HepG2 (cell line): ENCODE results near the gene ZNF48. TPM values are rescaled to one million over a fixed set of nuclear protein-coding genes. Genes with fewer than 3 reads are reported as not detected.

Source experiments
- ARNT2 ChIP-seq: sonication (generic); formaldehyde crosslinking; IDR thresholded peaks from 2 replicates; pipeline ENCODE4 v1.8.0; 2022; ENCODE audit warnings: mild to moderate bottlenecking, low read depth, missing genetic modification reagents, moderate library complexity
- CREBL2 ChIP-seq: sonication (generic); formaldehyde crosslinking; IDR thresholded peaks from 2 replicates; pipeline ENCODE4 v1.8.1; 2023; ENCODE audit warnings: missing genetic modification reagents, mild to moderate bottlenecking, borderline replicate concordance
- EED ChIP-seq: sonication (generic); formaldehyde crosslinking; IDR thresholded peaks from 2 replicates; pipeline ENCODE4 v1.5.0; 2020; ENCODE audit warnings: mild to moderate bottlenecking, missing genetic modification reagents
- HNF1A ChIP-seq, 2 experiments: sonication (generic) in 1 of 2; formaldehyde crosslinking in 1 of 2; IDR thresholded peaks; 2 replicates each; pipeline versions ENCODE4 v1.4.0 to v1.6.1; 2016 to 2020; ENCODE audit warnings: borderline replicate concordance in 1 of 2, low read depth in 1 of 2, mild to moderate bottlenecking in 1 of 2, missing genetic modification reagents in 1 of 2
- IRF9 ChIP-seq: sonication (generic); formaldehyde crosslinking; IDR thresholded peaks from 2 replicates; pipeline ENCODE4 v1.8.0; 2022; ENCODE audit warnings: missing genetic modification reagents, mild to moderate bottlenecking, borderline replicate concordance
- MED1 ChIP-seq: sonication (generic); formaldehyde crosslinking; IDR thresholded peaks from 2 replicates; pipeline ENCODE4 v1.4.0; 2020; ENCODE audit warnings: missing genetic modification reagents
- RNF2 ChIP-seq: fragments of 450-650 bp; conservative IDR thresholded peaks from 2 replicates; pipeline ENCODE4 v1.6.1; 2016; ENCODE audit warnings: low read depth
- SALL2 ChIP-seq: sonication (generic); formaldehyde crosslinking; IDR thresholded peaks from 2 replicates; pipeline ENCODE4 v1.8.1; 2023; ENCODE audit warnings: mild to moderate bottlenecking, missing genetic modification reagents, inconsistent platforms
- ZNF224 ChIP-seq: sonication (generic); formaldehyde crosslinking; IDR thresholded peaks from 2 replicates; pipeline ENCODE4 v1.5.0; 2020; ENCODE audit warnings: mild to moderate bottlenecking, missing genetic modification reagents
- ZNF276 ChIP-seq: sonication (generic); formaldehyde crosslinking; IDR thresholded peaks from 2 replicates; pipeline ENCODE4 v1.4.0; 2020; ENCODE audit warnings: mild to moderate bottlenecking, low read depth, missing genetic modification reagents
- ZNF350 ChIP-seq: sonication (generic); formaldehyde crosslinking; IDR thresholded peaks from 2 replicates; pipeline ENCODE4 v1.4.0; 2020; ENCODE audit warnings: mild to moderate bottlenecking, low read depth, missing genetic modification reagents, borderline replicate concordance
- ZNF546 ChIP-seq: sonication (generic); formaldehyde crosslinking; conservative IDR thresholded peaks from 2 replicates; pipeline ENCODE4 v1.8.1; 2023; ENCODE audit warnings: mild to moderate bottlenecking, missing genetic modification reagents
- ZNF580 ChIP-seq: IDR thresholded peaks from 2 replicates; pipeline ENCODE4 v1.6.1; 2016; ENCODE audit warnings: low read depth, borderline replicate concordance
- ZNF687 ChIP-seq: sonication (generic); formaldehyde crosslinking; IDR thresholded peaks from 2 replicates; pipeline ENCODE4 v1.5.1; 2020; ENCODE audit warnings: mild to moderate bottlenecking, missing genetic modification reagents, moderate library complexity
- ZNF891 ChIP-seq: sonication (generic); formaldehyde crosslinking; IDR thresholded peaks from 2 replicates; pipeline ENCODE4 v1.5.0; 2020; ENCODE audit warnings: mild to moderate bottlenecking, missing genetic modification reagents
- polyA plus RNA-seq, 8 experiments: library from polyadenylated mRNA; depleted of rRNA in 3 of 8; stranded (reverse) in 7 of 8; unstranded in 1 of 8; fragments of >200 nt; fragmentation: Illumina TruSeq in 4 of 8; extraction: Trizol in 4 of 8; gene quantifications; 2 replicates each; pipeline versions ENCODE4 v1.2.1 to v1.2.3, GENCODE V29; 2011 to 2016; ENCODE audit warnings: low read depth in 4 of 8, missing spikeins in 1 of 8, mixed read lengths in 1 of 8; ENCODE audit not compliant: insufficient read depth in 1 of 8
- total RNA-seq, 5 experiments: library from RNA; depleted of rRNA; stranded (reverse); fragments of >200 nt; fragmentation: Illumina TruSeq; extraction: Trizol; gene quantifications; 2 replicates each; pipeline ENCODE4 v1.2.3, GENCODE V29; 2016; ENCODE audit warnings: low read depth in 1 of 5

ZNF48 gene
- total and polyA plus RNA-seq, 2 of the 13 experiments (the other 11 are each of a cell fraction or from before 2014, with no cell fraction given): 9.9 to 12.3 TPM

- no peak for TF ChIP-seq HNF1A (IDR thresholded peaks at IDR 0.05; ENCODE audit: low read depth)
- TF ChIP-seq HNF1A (CRISPR knock-in tag; IDR thresholded peaks at IDR 0.05; ENCODE audit: borderline replicate concordance): 0 out of 2 replicates have a peak, but pooled peaks have one; percentile 19
- 0 out of 2 replicates have a peak, but pooled peaks have one; percentile 11 for TF ChIP-seq ZNF350 (CRISPR knock-in tag)
- 0 out of 2 replicates have a peak, but pooled peaks have one; percentile 49 for TF ChIP-seq IRF9
- peak; percentile 66 for TF ChIP-seq ZNF687 (CRISPR knock-in tag)
- TF ChIP-seq ZNF580: no peak
- TF ChIP-seq SALL2 (CRISPR knock-in tag): no peak
- TF ChIP-seq RNF2: no peak
- TF ChIP-seq ZNF276 (CRISPR knock-in tag): no peak
- TF ChIP-seq ARNT2 (CRISPR knock-in tag): no peak
- 0 out of 2 replicates have a peak, but pooled peaks have one; percentile 35 for TF ChIP-seq EED (CRISPR knock-in tag)
- no peak for TF ChIP-seq MED1 (CRISPR knock-in tag)
- TF ChIP-seq ZNF891 (CRISPR knock-in tag): peak; percentile 10; the same call in 1 of the 2 replicates
- TF ChIP-seq ZNF546 (CRISPR knock-in tag): peak; percentile 42; the same call in 1 of the 2 replicates
- no peak for TF ChIP-seq ZNF224 (CRISPR knock-in tag)
- TF ChIP-seq CREBL2 (CRISPR knock-in tag): no peak
Observed at GRCh38 chr16:30369091-30369937, 25.9 kb upstream of the ZNF48 start (continued).
